Measurements from ENCODE around the gene IGFBP2. TPM values are rescaled to one million over a fixed set of nuclear protein-coding genes. Genes with fewer than 3 reads are reported as not detected.

IGFBP2 gene
- total RNA-seq, 1 experiment from 2014 or later, result 363 TPM

- Mint-ChIP-seq H3K9me3 (no peaks in the 10 kb centered on the region), H3K4me1 (no peaks in the 10 kb centered on the region), H3K36me3 (ENCODE audit: insufficient read depth in 1 of 3, low read depth in 3 of 3) (no peaks in the 10 kb centered on the region), H3K27me3 (ENCODE audit: low read depth) (peaks cover 5% of the 10 kb centered on the region), H3K4me3 (no peak overlapping the region), H3K27ac (no peak overlapping the region)
- no peaks in the 10 kb centered on the region for H3K79me1 ChIP-seq (ENCODE audit: insufficient read depth, low read depth, low read length, poor library complexity, severe bottlenecking)
- H3K27me3 ChIP-seq (ENCODE audit: insufficient read depth, low read length), result no peaks in the 10 kb centered on the region
- H4K5ac ChIP-seq (ENCODE audit: insufficient read length, low read depth, low read length), result no peak overlapping the region
- H3K23ac ChIP-seq (ENCODE audit: insufficient read length, low read depth, low read length), result no peak overlapping the region
- H2BK15ac ChIP-seq (ENCODE audit: low read depth, low read length), result no peak overlapping the region
- no peak overlapping the region for H2BK12ac ChIP-seq (ENCODE audit: insufficient read length, low read depth, low read length)
- H2AK5ac ChIP-seq (ENCODE audit: insufficient read length, low read length), result no peak overlapping the region
- H3K56ac ChIP-seq (ENCODE audit: insufficient read length, low read depth, low read length), result no peak overlapping the region
- H2AFZ ChIP-seq (ENCODE audit: low read length), result no peak overlapping the region
- H3K4me2 ChIP-seq (ENCODE audit: insufficient read depth, insufficient read length, low read length), result no peak overlapping the region
- H3K18ac ChIP-seq (ENCODE audit: insufficient read length, low read depth, low read length), result no peak overlapping the region
- no peak overlapping the region for H2BK5ac ChIP-seq (ENCODE audit: insufficient read length, low read length)
- TF ChIP-seq CTCF (conservative IDR thresholded peaks at IDR 0.05), result no peak
- H3K79me2 ChIP-seq (ENCODE audit: insufficient read depth, low read length), result no peaks in the 10 kb centered on the region
- no peak overlapping the region for H4K8ac ChIP-seq (replicated peaks; ENCODE audit: insufficient read length, low read depth, low read length)
- no peaks in the 10 kb centered on the region for H4K20me1 ChIP-seq (ENCODE audit: control insufficient read depth, insufficient read depth, insufficient read length)
- no peak overlapping the region for H4K91ac ChIP-seq (ENCODE audit: insufficient read length, low read depth, low read length)
- H3K9ac ChIP-seq (ENCODE audit: extremely low read depth, insufficient read length, low read length), result no peak overlapping the region
- no peak overlapping the region for H3K14ac ChIP-seq (ENCODE audit: insufficient read depth, low read length)
- H3K4me1 ChIP-seq (ENCODE audit: insufficient read depth, low read length), result no peaks in the 10 kb centered on the region; the same call in 1 of the 2 replicates
- no peak overlapping the region for H3K4ac ChIP-seq (ENCODE audit: low read depth, low read length)
- H3T11ph ChIP-seq (ENCODE audit: low read length), result no peak overlapping the region
- no peak for DNase-seq
- no peak overlapping the region for H2BK20ac ChIP-seq (ENCODE audit: low read depth, low read length, poor library complexity, severe bottlenecking)
- H3K9me3 ChIP-seq (ENCODE audit: control insufficient read depth, low read depth, low read length), result no peaks in the 10 kb centered on the region
- H2BK120ac ChIP-seq (ENCODE audit: low read depth, low read length, poor library complexity, severe bottlenecking), result no peak overlapping the region
- no CpG with 5 or more reads among the region's 1 CpG for WGBS (ENCODE audit: extremely low coverage, insufficient read length, low lambda C conversion rate)
- H3K27ac ChIP-seq (ENCODE audit: insufficient read length, low read depth, low read length), result no peak overlapping the region
- no peaks in the 10 kb centered on the region for H3K23me2 ChIP-seq (ENCODE audit: insufficient read length, low read depth, low read length, poor library complexity, severe bottlenecking)
Measured at GRCh38 chr2:216702756-216703155, 69.5 kb downstream of the IGFBP2 start.
